ENCODE results near the gene RANBP3.
A peak's percentile ranks its signal among the peaks of the same experiment; 100 is the strongest.

The RANBP3 gene

DNA sequence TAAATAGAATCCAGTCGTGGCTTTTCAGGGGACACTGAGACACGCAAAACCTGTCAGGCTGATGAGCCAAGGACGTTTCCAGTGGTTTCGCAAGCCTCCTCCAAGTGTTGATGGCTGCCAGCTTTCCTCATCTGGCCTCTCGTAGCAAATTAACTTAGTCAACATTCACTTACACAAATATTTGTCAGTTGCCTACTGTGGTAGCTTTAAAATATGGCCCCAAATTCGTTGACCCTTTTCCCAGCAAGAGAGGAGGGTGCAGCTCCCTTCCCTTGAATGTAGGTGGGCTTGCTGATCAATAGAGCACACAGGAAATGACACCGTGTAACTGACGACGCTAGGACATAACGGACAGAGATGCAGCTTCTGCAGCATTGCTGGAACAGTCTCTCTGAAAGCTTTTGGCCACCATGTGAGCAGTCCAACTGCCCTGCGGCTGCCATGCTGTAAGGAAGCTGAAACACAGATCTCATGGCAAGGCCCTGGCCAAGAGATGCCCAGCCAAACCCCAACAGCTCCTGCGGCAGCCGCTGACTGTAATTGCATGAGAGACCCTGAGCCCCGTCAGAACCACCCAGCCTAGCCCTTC lies 5.5 kb upstream of the RANBP3 start:
- Mint-ChIP-seq H3K4me1 (peaks cover 28% of the 10 kb centered on the region), H3K27ac (no peak overlapping the region), H3K4me3 (no peak overlapping the region), H3K36me3 (no peaks in the 10 kb centered on the region), H3K9me3 (no peaks in the 10 kb centered on the region), H3K27me3 (no peaks in the 10 kb centered on the region)
- no peak for ATAC-seq

DNA sequence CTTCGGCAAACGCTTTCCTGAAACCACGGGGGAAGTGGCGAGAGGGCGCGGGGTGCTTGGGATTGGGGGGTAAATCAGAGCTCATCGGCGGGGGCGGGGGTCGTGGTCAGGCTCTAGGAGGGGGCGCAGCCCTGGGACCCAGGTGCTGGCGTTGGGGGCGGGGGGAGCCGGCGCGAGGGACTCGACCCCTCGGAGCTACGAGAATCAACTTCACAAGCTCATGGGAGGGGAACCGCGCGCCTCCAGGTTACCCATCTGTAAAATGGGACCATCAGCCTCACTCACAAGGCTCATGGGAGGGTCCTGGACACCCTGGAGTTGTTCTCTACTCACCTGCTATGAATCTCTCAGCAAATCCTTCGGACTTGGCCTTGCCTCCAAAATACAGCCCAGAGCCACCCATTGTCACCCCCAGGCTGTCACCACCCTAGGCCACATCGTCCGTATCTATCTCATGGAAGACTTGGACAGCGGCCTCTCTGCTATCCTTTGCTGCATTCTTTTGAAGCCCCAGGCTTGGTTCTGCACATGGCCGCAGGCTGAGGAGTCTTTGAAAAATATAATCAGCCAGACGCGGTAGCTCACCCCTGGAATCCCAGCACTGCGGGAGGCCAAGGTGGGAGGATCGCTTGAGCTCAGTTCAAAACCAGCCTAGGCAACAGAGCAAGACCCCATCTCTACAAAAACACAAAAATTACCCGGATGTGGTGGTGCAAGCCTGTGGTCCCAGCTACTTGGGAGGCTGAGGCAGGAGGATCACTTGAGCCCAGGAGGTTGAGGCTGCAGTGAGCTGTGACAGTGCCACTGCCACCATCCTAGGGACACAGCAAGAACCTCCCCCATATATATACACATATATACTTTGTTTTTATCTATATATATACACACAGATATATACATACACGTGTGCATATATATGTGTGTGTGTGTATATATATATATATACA lies 939 bp upstream of the RANBP3 start:
- peaks cover 10% of the 10 kb centered on the region for H3K36me3 Mint-ChIP-seq
- H3K4me1 Mint-ChIP-seq = peaks cover 59% of the 10 kb centered on the region
- peak overlapping the region; percentile 93 for H3K4me3 Mint-ChIP-seq
- ATAC-seq = no peak
- no peaks in the 10 kb centered on the region for H3K9me3 Mint-ChIP-seq
- peak overlapping the region; percentile 96 for H3K27ac Mint-ChIP-seq
- no peaks in the 10 kb centered on the region for H3K27me3 Mint-ChIP-seq

DNA sequence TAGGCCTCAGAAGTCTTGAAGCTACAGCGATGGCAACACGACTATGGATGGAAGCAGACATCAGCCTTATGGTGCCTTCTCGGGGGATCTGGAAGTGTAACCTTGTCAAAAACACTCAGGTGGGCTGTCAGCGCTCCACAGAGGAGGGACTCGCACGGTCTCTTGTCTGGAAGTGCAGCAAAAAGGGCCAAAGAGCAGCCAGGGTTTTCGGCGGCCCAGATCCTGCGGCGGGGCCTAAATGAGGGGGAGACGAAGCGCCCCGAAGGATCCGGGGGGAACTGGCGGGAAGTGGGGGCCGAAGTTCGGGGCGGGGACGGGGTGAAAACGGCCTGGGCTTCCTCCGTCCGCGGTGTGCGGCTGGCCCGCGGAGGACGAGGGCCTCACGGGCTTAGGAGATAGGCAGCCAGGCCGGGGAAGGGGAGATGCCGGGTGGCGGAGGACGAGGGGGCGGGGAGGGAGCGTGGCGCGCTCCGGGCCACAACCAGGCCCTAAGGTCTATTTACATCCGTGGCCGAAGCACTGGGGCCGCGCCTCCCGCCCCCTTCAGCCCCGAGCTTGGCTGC lies 637 bp downstream of the RANBP3 start:
- no peaks in the 10 kb centered on the region for H3K27me3 Mint-ChIP-seq

DNA sequence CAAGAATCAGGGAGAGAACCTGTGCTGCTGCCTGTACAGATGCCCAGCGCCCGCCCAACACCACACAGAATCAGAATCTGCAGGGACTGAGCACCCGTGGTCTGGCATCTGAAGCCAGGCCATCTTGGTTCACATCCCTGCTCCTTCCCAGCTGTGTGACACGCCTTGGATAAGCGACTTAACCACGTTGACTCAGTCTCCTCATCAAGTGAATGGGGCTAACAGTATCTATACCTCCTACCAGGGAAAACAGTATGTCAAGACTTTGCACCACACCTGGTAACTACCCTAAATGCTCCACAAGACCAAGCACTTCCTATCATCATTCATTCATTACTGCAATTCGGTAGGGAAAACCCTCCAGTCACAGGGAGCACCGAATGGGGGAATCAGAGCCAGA lies 1.2 kb downstream of the RANBP3 start:
- no peak for ATAC-seq
- Mint-ChIP-seq H3K4me1 (peaks cover 68% of the 10 kb centered on the region), H3K4me3 (peak overlapping the region; percentile 93), H3K36me3 (peaks cover 18% of the 10 kb centered on the region), H3K9me3 (no peaks in the 10 kb centered on the region), H3K27ac (peak overlapping the region; percentile 96), H3K27me3 (no peaks in the 10 kb centered on the region)

More for the DNA sequence above, 637 bp downstream of the RANBP3 start:
- ATAC-seq = no peak
- peak overlapping the region; percentile 93 for H3K4me3 Mint-ChIP-seq
- peaks cover 15% of the 10 kb centered on the region for H3K36me3 Mint-ChIP-seq
- H3K9me3 Mint-ChIP-seq = no peaks in the 10 kb centered on the region
- H3K4me1 Mint-ChIP-seq = peaks cover 65% of the 10 kb centered on the region
- H3K27ac Mint-ChIP-seq = peak overlapping the region; percentile 96

DNA sequence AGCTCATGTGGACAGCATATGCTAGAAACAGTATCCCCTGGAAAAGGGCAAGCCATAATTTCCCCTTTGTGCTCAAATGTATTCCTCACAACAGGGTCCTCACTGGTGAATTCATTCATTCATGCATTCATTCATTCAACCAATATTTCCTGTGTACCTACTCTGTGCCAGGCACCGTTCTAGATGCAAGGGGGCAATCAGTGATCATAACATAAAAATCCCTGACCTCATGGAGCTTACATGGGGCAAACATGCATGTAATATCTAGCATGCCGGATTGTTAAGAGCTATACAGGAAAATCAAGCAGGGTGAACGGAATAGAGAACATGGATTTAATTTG lies 2.6 kb downstream of the RANBP3 start:
- H3K36me3 Mint-ChIP-seq = peaks cover 22% of the 10 kb centered on the region
- H3K4me1 Mint-ChIP-seq = peaks cover 74% of the 10 kb centered on the region
- no peak for ATAC-seq
- peak overlapping the region; percentile 70 for H3K27ac Mint-ChIP-seq
- H3K4me3 Mint-ChIP-seq = peak overlapping the region; percentile 93
- H3K9me3 Mint-ChIP-seq = no peaks in the 10 kb centered on the region
- no peaks in the 10 kb centered on the region for H3K27me3 Mint-ChIP-seq

DNA sequence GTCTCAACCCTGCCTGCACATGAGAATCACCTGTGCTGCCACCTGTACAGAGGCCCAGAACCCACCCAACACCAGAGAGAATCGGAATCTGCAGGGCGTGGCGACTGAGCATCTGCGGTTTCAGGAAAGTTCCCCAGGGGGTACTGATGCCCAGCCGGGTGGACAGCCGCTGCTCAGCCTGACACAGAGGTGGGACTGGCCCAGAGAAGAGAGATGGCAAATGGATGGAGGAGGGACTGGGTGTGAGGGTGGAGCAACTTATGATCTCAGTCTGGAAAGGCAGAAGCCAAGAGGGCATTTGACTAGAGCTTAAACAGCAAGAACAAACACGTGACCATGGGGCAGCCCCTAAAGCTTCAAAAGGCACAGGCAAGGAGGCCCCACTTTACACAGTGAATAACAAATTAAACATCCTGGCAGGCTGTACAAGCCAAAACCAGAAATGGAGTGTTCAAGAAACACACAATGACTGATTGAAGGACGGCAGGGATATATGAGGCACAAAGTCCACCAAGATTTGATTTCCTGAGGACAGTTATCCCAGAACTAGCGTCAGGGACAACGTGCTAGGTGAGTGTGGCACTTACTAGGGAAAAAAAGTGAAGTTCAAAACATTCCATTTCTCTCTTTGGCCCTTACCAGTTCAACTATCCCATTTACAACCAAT lies 3.1 kb downstream of the RANBP3 start:
- Mint-ChIP-seq H3K27ac (peak overlapping the region; percentile 70), H3K36me3 (peaks cover 23% of the 10 kb centered on the region), H3K4me1 (peaks cover 76% of the 10 kb centered on the region), H3K4me3 (peak overlapping the region; percentile 47), H3K27me3 (no peaks in the 10 kb centered on the region), H3K9me3 (no peaks in the 10 kb centered on the region)
- ATAC-seq = peak; percentile 53

DNA sequence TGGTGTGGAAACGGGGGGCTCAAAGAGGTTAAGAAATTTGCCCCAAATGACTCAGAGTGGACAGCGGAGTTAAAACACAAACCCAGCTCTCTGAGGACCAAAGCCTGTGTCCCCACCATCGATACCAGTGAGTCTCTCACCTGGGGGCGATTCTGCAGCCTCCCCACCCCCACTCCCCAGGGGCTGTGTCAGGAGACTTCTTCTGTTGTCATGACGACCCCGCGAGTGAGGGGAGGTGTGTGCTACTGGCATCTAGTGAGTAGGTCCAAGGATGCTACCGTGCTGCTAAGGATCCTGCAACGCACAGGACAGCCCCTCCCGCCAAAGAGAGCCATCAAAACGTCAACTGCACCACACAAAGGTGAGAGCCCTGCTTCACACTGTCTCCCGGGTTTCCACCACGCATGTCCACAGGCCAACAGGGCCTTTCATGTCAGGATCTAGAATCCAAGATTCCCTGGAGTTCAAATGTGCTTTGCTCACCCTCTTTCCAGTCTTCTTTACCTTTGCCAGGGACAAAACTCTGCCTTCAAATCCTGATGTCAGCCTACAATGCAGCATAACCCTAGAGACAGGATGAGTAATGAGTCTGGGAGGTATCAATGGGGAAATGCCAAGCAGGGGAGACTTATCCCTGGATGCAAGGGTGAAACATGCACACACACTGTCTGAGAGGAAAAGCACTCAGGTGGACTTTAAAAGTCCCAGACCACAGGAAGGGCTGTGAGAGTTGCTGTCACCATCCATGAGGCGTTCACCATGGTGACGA lies 3.9 kb downstream of the RANBP3 start:
- peaks cover 23% of the 10 kb centered on the region for H3K36me3 Mint-ChIP-seq
- no peaks in the 10 kb centered on the region for H3K9me3 Mint-ChIP-seq
- H3K4me1 Mint-ChIP-seq = peaks cover 76% of the 10 kb centered on the region
- peak overlapping the region; percentile 47 for H3K4me3 Mint-ChIP-seq
- ATAC-seq = no peak
- H3K27me3 Mint-ChIP-seq = no peaks in the 10 kb centered on the region
- peak overlapping the region; percentile 70 for H3K27ac Mint-ChIP-seq

DNA sequence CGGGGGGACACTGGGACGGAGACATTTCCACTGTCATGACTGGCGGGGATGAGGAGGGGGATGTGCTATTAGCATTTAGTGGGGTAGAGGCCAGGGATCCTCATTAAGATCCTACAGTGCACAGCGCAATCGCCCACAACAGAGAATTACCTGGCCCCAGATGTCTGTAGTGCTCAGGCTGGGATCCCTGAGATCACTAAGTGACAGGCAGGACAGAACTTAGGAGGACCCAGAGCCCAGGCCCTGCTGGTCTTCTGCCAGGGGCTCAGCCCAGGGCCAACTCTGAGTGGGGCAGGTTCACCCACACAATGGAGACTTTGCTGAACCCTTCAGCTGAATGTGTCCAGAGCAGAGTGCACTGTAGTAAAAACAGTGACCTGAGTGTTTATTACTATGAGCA lies 4.6 kb downstream of the RANBP3 start:
- ATAC-seq = no peak
- H3K9me3 Mint-ChIP-seq = no peaks in the 10 kb centered on the region
- no peak overlapping the region for H3K27ac Mint-ChIP-seq
- no peak overlapping the region for H3K4me3 Mint-ChIP-seq
- H3K27me3 Mint-ChIP-seq = no peaks in the 10 kb centered on the region
- peaks cover 23% of the 10 kb centered on the region for H3K36me3 Mint-ChIP-seq
- H3K4me1 Mint-ChIP-seq = peaks cover 76% of the 10 kb centered on the region

DNA sequence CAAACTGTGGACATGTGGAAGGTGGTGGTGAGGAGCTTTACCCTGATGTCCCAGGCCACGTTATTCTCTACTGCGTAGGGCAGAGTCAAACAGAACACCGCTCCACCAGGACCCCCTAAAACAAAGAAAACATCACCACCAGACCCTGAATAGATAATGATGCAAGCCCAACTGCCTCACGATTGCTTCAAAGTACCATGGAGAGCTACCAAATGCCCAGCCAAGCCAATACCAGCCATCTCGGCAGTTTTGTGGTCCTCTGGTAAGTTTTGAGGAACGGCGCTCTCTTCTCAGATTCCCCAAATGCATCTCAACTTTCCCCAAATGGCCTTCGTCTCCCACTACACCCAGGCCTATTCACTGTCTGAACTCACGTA lies 5.6 kb downstream of the RANBP3 start:
- Mint-ChIP-seq H3K4me3 (no peak overlapping the region), H3K9me3 (no peaks in the 10 kb centered on the region), H3K27ac (peak overlapping the region; percentile 31), H3K27me3 (no peaks in the 10 kb centered on the region), H3K4me1 (peaks cover 80% of the 10 kb centered on the region), H3K36me3 (peaks cover 26% of the 10 kb centered on the region)
- ATAC-seq = no peak

DNA sequence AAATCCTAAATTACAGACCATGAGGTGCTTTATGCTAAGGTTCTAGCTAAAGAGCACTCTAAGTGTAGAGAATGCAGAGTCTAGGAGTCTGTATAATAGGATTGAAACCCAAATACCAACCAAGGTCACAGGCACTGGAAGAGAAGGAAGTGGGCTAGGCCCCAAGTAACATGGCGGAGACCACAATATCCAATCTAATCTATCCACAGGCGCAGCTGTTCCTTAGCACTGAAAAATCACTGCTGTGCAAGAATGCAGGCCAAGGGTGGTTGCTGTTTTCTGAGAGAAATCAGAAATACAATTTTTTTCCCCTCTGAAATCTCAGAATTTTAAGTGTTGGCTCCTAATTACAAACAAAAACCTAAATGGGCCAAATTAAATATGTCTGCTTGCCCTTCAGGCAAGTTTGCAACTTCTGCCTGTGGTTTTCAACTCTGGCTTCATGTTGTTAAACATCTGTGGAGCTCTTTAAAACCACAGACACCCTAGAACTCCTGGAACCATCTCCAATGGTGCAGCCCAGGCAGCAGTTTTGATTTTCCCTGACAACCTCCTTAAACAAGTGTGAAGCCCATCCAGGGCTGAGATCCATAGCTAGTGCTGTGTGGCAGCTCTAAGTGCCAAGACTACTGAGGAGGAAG lies 6.1 kb downstream of the RANBP3 start:
- Mint-ChIP-seq H3K4me1 (peaks cover 78% of the 10 kb centered on the region), H3K4me3 (no peak overlapping the region), H3K27me3 (no peaks in the 10 kb centered on the region), H3K9me3 (no peaks in the 10 kb centered on the region), H3K27ac (no peak overlapping the region), H3K36me3 (peaks cover 29% of the 10 kb centered on the region)
- no peak for ATAC-seq

DNA sequence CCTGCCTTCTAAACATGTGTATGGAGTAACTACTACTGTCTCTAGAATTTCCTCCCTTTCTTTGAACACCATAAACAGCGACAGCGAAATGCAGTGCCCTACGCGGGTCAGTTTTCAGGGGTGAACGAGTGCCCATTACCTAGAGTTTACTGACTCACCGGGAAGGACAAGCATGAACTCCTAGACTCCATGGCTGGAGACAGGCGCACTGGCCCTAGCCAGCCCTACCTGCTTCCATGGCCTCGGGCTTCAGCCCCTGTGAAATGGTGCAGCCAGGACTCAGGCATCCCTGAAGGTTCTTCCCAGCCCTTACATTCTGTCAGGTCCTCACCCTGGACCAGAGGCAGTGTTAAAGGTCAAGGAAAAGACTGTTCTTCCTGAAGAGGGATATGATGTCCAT lies 8.5 kb downstream of the RANBP3 start:
- ATAC-seq = no peak
- no peaks in the 10 kb centered on the region for H3K9me3 Mint-ChIP-seq
- peaks cover 21% of the 10 kb centered on the region for H3K36me3 Mint-ChIP-seq
- H3K27ac Mint-ChIP-seq = peak overlapping the region; percentile 78
- H3K27me3 Mint-ChIP-seq = no peaks in the 10 kb centered on the region
- no peak overlapping the region for H3K4me3 Mint-ChIP-seq
- peaks cover 72% of the 10 kb centered on the region for H3K4me1 Mint-ChIP-seq

DNA sequence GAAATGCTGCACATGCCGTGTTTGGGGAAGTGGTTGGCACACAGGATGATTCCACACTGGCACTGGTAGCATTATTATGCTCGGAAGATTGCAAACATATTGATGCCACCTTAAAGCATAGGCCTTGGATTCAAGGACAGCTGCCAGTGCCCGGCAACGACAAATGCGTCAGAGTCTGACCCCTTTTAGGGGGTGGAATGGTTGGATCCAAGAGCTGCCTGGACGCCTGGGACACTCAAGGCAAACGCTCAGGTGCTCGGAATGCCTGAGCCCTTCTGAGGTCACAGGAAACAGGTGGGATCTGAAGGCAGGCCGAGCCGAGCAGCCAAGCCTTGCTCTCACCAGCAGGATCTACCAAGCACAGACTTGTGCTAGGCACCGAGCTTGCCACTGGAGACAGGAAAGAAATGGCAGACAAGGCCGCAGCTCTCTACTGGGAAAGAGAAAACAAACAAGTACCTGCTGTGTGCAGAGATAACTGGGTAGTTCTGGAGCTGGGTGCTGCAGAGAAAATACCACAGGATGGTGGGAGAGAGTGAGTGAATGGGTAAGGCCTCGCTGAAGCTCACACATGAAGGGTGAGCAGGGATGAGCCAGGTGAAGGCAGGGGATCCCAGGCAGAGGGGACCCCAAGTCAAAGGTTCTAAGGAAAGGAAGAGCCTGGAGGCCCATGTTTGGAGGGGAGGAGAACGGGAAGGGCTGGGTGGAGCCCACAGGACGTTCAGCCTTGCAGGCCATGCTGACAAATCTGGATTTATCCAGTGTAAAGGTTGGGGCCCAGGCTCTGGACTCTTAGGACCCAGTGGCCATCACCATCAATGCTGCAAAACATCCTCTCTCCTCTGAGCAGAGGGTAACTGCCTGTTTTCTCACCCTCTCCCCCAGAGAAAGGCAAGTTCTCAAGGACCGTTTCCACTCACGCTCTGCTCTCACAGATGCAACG lies 9.2 kb downstream of the RANBP3 start:
- no peak overlapping the region for H3K4me3 Mint-ChIP-seq
- H3K4me1 Mint-ChIP-seq = peaks cover 74% of the 10 kb centered on the region
- peak overlapping the region; percentile 78 for H3K27ac Mint-ChIP-seq
- no peaks in the 10 kb centered on the region for H3K9me3 Mint-ChIP-seq
- no peak for ATAC-seq
- H3K27me3 Mint-ChIP-seq = no peaks in the 10 kb centered on the region
- peaks cover 25% of the 10 kb centered on the region for H3K36me3 Mint-ChIP-seq

DNA sequence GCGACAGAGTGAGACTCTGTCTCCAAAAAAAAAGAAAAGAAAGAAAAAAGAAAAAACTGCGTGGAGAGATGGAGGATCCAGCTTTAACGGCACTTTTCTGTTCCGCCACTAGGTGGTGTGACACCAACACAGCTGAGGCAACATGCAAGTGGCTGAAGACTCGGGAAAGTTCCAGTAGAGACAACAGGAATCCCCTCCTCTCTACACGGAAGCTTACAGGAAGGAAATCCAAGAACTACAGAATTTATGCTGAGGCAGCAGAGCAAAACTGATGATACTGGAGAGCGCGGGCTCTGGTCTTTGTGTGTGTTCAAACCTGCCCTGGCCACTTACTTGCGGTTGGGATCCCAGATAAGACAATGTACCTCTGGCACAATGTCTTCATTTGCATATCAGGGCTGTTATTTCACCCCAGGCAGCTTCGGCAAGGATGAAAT lies 9.9 kb downstream of the RANBP3 start:
- Mint-ChIP-seq H3K4me3 (no peak overlapping the region), H3K27me3 (no peaks in the 10 kb centered on the region), H3K4me1 (peaks cover 80% of the 10 kb centered on the region), H3K36me3 (peaks cover 25% of the 10 kb centered on the region), H3K9me3 (no peaks in the 10 kb centered on the region), H3K27ac (peak overlapping the region; percentile 78)
- ATAC-seq = peak; percentile 74
